ENCODE measurements around the gene REEP5. TPM values are rescaled to one million over a fixed set of nuclear protein-coding genes. Genes with fewer than 3 reads are reported as not detected.

The REEP5 gene
- total and polyA plus RNA-seq, 2 of the 13 experiments (the other 11 are each of a cell fraction or from before 2014, with no cell fraction given) = 49.4 to 239 TPM

DNA sequence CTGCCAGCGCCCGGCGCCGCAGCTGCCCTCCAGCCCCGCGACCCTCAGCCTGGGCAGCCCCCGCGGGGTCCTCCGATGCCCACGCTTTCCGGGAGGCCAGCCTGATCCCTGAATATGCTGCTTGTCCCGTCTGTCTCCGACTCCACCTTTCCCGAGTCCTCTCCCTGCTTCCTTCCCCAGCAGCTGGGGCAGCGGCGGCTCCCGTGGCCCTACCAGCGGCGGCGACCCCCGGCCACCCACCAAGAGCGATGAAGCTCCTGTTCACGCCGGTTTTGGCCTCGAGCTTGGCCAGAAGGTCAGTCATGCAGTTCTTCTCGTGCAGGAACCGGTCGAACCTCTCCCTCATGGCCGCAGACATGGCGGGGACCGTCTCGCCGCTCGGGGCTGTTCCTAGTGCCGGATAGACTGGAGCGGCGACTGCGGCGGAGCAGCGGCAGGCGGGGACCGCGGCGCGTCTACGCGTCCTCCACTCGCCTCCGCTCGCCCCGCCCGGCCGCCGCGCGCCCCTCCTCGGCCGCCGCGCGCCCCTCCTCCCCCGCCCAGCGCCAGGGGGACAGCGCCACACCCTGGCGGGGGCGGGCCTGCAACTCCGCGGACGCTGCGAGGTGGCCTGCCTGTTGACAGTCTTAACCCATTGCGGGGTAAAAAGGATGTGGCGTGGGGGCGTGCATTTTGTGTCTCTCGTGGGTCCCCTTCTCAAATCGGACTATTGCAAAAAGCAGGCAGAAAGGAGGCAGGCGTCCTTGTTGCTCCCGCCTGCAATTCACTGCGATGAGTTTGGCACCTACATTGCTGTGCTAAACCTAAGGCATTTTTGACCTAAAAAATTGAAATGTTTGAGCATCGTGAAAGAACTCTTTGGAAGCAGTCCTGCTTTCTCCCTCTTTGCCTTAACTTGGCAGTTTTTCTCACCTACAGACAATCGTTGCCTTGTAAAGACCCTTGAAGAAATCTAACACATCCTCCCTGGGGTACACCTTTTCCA lies at the start of gene REEP5 (continued):
- TF ChIP-seq, protein P1, sequence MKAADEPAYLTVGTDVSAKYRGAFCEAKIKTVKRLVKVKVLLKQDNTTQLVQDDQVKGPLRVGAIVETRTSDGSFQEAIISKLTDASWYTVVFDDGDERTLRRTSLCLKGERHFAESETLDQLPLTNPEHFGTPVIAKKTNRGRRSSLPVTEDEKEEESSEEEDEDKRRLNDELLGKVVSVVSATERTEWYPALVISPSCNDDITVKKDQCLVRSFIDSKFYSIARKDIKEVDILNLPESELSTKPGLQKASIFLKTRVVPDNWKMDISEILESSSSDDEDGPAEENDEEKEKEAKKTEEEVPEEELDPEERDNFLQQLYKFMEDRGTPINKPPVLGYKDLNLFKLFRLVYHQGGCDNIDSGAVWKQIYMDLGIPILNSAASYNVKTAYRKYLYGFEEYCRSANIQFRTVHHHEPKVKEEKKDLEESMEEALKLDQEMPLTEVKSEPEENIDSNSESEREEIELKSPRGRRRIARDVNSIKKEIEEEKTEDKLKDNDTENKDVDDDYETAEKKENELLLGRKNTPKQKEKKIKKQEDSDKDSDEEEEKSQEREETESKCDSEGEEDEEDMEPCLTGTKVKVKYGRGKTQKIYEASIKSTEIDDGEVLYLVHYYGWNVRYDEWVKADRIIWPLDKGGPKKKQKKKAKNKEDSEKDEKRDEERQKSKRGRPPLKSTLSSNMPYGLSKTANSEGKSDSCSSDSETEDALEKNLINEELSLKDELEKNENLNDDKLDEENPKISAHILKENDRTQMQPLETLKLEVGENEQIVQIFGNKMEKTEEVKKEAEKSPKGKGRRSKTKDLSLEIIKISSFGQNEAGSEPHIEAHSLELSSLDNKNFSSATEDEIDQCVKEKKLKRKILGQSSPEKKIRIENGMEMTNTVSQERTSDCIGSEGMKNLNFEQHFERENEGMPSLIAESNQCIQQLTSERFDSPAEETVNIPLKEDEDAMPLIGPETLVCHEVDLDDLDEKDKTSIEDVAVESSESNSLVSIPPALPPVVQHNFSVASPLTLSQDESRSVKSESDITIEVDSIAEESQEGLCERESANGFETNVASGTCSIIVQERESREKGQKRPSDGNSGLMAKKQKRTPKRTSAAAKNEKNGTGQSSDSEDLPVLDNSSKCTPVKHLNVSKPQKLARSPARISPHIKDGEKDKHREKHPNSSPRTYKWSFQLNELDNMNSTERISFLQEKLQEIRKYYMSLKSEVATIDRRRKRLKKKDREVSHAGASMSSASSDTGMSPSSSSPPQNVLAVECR (CRISPR knock-in tag; IDR thresholded peaks at IDR 0.05; ENCODE audit: borderline replicate concordance) = peak; percentile 71
- no peak for TF ChIP-seq HOXA5 (CRISPR knock-in tag; IDR thresholded peaks at IDR 0.05)
- TF ChIP-seq NR2C2 (CRISPR knock-in tag; IDR thresholded peaks at IDR 0.05; ENCODE audit: borderline replicate concordance) = peak; percentile 11; the same call in 1 of the 2 replicates
- no peak for TF ChIP-seq MAFG (CRISPR knock-in tag; IDR thresholded peaks at IDR 0.05)
- TF ChIP-seq, protein P2, sequence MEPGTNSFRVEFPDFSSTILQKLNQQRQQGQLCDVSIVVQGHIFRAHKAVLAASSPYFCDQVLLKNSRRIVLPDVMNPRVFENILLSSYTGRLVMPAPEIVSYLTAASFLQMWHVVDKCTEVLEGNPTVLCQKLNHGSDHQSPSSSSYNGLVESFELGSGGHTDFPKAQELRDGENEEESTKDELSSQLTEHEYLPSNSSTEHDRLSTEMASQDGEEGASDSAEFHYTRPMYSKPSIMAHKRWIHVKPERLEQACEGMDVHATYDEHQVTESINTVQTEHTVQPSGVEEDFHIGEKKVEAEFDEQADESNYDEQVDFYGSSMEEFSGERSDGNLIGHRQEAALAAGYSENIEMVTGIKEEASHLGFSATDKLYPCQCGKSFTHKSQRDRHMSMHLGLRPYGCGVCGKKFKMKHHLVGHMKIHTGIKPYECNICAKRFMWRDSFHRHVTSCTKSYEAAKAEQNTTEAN (CRISPR knock-in tag; conservative IDR thresholded peaks at IDR 0.05) = 0 out of 2 replicates have a peak, but pooled peaks have one; percentile 53
- no peak for TF ChIP-seq ELF3 (CRISPR knock-in tag; IDR thresholded peaks at IDR 0.05)
- no peak; the same call in 1 of the 2 replicates for TF ChIP-seq CENPBD1 (CRISPR knock-in tag; IDR thresholded peaks at IDR 0.05; ENCODE audit: borderline replicate concordance, low read depth)
- peak; percentile 30; the same call in 1 of the 2 replicates for TF ChIP-seq FOXO1 (CRISPR knock-in tag; IDR thresholded peaks at IDR 0.05)
- TF ChIP-seq ZNF441 (CRISPR knock-in tag; IDR thresholded peaks at IDR 0.05; ENCODE audit: borderline replicate concordance) = peak; percentile 39; the same call in 1 of the 2 replicates
- no peak for TF ChIP-seq NR3C1 (CRISPR knock-in tag; IDR thresholded peaks at IDR 0.05)
- TF ChIP-seq MAZ (IDR thresholded peaks at IDR 0.05; ENCODE audit: borderline replicate concordance, low read depth, low read length) = peak; percentile 96
- peak; percentile 98 for TF ChIP-seq MAZ (CRISPR knock-in tag; IDR thresholded peaks at IDR 0.05; ENCODE audit: low read depth)
- no peak for TF ChIP-seq RORA (CRISPR knock-in tag; IDR thresholded peaks at IDR 0.05)
- TF ChIP-seq STAG1 (CRISPR knock-in tag; IDR thresholded peaks at IDR 0.05) = peak; percentile 46
- no peak for TF ChIP-seq NAIF1 (CRISPR knock-in tag; IDR thresholded peaks at IDR 0.05; ENCODE audit: borderline replicate concordance)
- TF ChIP-seq ZNF740 (CRISPR knock-in tag; IDR thresholded peaks at IDR 0.05) = 0 out of 2 replicates have a peak, but pooled peaks have one; percentile 27
- TF ChIP-seq MXD3 (CRISPR knock-in tag; IDR thresholded peaks at IDR 0.05) = peak; percentile 50; the same call in 1 of the 2 replicates
- no peak; the same call in 1 of the 2 replicates for TF ChIP-seq ZNF670 (CRISPR knock-in tag; IDR thresholded peaks at IDR 0.05; ENCODE audit: borderline replicate concordance)
- TF ChIP-seq YY1 (IDR thresholded peaks at IDR 0.05; ENCODE audit: insufficient read depth, insufficient replicate concordance, low read depth, low read length) = peak; percentile 81
- TF ChIP-seq, protein P3, sequence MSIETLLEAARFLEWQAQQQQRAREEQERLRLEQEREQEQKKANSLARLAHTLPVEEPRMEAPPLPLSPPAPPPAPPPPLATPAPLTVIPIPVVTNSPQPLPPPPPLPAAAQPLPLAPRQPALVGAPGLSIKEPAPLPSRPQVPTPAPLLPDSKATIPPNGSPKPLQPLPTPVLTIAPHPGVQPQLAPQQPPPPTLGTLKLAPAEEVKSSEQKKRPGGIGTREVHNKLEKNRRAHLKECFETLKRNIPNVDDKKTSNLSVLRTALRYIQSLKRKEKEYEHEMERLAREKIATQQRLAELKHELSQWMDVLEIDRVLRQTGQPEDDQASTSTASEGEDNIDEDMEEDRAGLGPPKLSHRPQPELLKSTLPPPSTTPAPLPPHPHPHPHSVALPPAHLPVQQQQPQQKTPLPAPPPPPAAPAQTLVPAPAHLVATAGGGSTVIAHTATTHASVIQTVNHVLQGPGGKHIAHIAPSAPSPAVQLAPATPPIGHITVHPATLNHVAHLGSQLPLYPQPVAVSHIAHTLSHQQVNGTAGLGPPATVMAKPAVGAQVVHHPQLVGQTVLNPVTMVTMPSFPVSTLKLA (IDR thresholded peaks at IDR 0.05) = no peak
